T-helper 1 cell treated with Interleukin-12 subunit alpha and Interleukin-12 subunit beta and Interleukin-4 antibody, amounts not matched to agents 30 μg/mL and 1 μg/mL, for 36 hours (primary cell): Measurements from ENCODE around the gene CREB3L1.

Experiments
- H3K27ac Mint-ChIP-seq: one replicate; pipeline ENCODE4 v1.8.0; 2021; ENCODE audit warnings: mild to moderate bottlenecking, mixed read lengths
- H3K27me3 Mint-ChIP-seq: one replicate; pipeline ENCODE4 v1.8.0; 2021; ENCODE audit warnings: low read depth, mixed read lengths
- H3K36me3 Mint-ChIP-seq: one replicate; pipeline ENCODE4 v1.8.0; 2021; ENCODE audit warnings: low read depth, mixed read lengths
- H3K4me1 Mint-ChIP-seq: one replicate; pipeline ENCODE4 v1.8.0; 2021; ENCODE audit warnings: low read depth, mixed read lengths
- H3K4me3 Mint-ChIP-seq: one replicate; pipeline ENCODE4 v1.8.0; 2021; ENCODE audit warnings: mild to moderate bottlenecking, moderate library complexity, mixed read lengths
- H3K9me3 Mint-ChIP-seq: one replicate; pipeline ENCODE4 v1.8.0; 2021; ENCODE audit warnings: mixed read lengths

CREB3L1 gene

GRCh38 chr11:46352063-46352841 lies 74.8 kb downstream of the CREB3L1 start:
- Mint-ChIP-seq H3K27me3 (no peaks in the 10 kb centered on the region), H3K27ac (peak overlapping the region; percentile 68), H3K9me3 (no peaks in the 10 kb centered on the region), H3K4me3 (peak overlapping the region; percentile 81), H3K36me3 (peaks cover 19% of the 10 kb centered on the region), H3K4me1 (peaks cover 60% of the 10 kb centered on the region)

- Mint-ChIP-seq H3K4me1 (peaks cover 61% of the 10 kb centered on the region), H3K36me3 (peaks cover 19% of the 10 kb centered on the region), H3K27ac (no peak overlapping the region), H3K27me3 (no peaks in the 10 kb centered on the region), H3K9me3 (no peaks in the 10 kb centered on the region), H3K4me3 (peak overlapping the region; percentile 81)
Measured at GRCh38 chr11:46353698-46354097, 76.2 kb downstream of the CREB3L1 start.

GRCh38 chr11:46356924-46357482 lies 79.5 kb downstream of the CREB3L1 start:
- H3K36me3 Mint-ChIP-seq, result peaks cover 10% of the 10 kb centered on the region
- H3K27ac Mint-ChIP-seq, result no peak overlapping the region
- no peaks in the 10 kb centered on the region for H3K9me3 Mint-ChIP-seq
- no peaks in the 10 kb centered on the region for H3K27me3 Mint-ChIP-seq
- H3K4me1 Mint-ChIP-seq, result peaks cover 44% of the 10 kb centered on the region
- no peak overlapping the region for H3K4me3 Mint-ChIP-seq

DNA sequence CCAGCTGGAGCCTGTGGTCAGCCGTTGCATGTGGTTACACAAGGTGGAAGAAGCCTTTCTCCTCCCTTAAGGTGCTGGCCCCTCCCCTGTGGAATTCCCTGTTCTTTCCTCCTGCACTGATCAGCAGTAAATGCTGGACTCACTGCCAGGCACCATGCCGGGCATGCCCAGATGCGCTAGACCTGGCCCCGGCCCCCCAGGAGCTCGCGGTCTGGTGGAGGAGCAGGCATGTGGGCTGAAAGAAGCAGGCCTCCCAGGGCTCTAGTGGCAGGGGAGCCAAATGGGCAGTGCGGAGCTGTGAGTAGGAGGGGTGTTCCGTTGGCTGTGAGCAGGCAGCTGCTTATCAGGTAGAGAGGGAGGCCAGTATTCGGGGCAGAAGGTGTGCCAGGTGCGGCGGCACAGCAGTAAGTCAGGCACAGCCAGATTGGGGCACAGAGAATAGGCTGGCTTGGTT lies 80.0 kb downstream of the CREB3L1 start:
- Mint-ChIP-seq H3K4me1 (peaks cover 45% of the 10 kb centered on the region), H3K27ac (no peak overlapping the region), H3K4me3 (no peak overlapping the region)

DNA sequence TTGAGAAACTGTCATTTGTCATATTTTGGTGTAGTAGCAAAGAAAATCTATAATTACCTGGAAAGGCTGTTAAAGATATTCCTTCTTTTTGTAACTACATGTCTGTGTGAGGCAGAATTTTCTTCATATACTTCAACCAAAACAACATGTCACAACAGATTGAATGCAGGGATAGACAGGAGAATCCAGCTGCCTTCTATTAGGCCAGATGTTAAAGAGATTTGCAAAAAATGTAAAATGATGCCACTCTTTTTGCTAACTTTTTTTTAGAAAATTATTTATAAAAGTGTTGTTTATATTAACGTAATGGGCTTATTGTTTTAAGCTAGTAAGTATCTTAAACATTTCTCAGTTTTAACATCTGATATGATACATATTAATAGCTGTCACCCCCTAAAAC lies 82.5 kb downstream of the CREB3L1 start:
- Mint-ChIP-seq H3K36me3 (peaks cover 9% of the 10 kb centered on the region), H3K9me3 (no peaks in the 10 kb centered on the region), H3K4me3 (peak overlapping the region; percentile 28), H3K27ac (no peak overlapping the region), H3K4me1 (peaks cover 35% of the 10 kb centered on the region), H3K27me3 (no peaks in the 10 kb centered on the region)

More for the DNA sequence above, 80.0 kb downstream of the CREB3L1 start:
- H3K27me3 Mint-ChIP-seq, result no peaks in the 10 kb centered on the region
- H3K36me3 Mint-ChIP-seq, result peaks cover 10% of the 10 kb centered on the region
- no peaks in the 10 kb centered on the region for H3K9me3 Mint-ChIP-seq

- no peaks in the 10 kb centered on the region for H3K9me3 Mint-ChIP-seq
- peaks cover 9% of the 10 kb centered on the region for H3K36me3 Mint-ChIP-seq
- no peaks in the 10 kb centered on the region for H3K27me3 Mint-ChIP-seq
- H3K27ac Mint-ChIP-seq, result peak overlapping the region; percentile 89
- peak overlapping the region; percentile 66 for H3K4me3 Mint-ChIP-seq
- H3K4me1 Mint-ChIP-seq, result peaks cover 35% of the 10 kb centered on the region
Measured at GRCh38 chr11:46360878-46361277, 83.4 kb downstream of the CREB3L1 start.

- H3K27me3 Mint-ChIP-seq, result no peaks in the 10 kb centered on the region
- H3K4me3 Mint-ChIP-seq, result peak overlapping the region; percentile 66
- peak overlapping the region; percentile 89 for H3K27ac Mint-ChIP-seq
- peaks cover 7% of the 10 kb centered on the region for H3K36me3 Mint-ChIP-seq
- peaks cover 32% of the 10 kb centered on the region for H3K4me1 Mint-ChIP-seq
- no peaks in the 10 kb centered on the region for H3K9me3 Mint-ChIP-seq
Measured at GRCh38 chr11:46361283-46362155, 84.1 kb downstream of the CREB3L1 start.

DNA sequence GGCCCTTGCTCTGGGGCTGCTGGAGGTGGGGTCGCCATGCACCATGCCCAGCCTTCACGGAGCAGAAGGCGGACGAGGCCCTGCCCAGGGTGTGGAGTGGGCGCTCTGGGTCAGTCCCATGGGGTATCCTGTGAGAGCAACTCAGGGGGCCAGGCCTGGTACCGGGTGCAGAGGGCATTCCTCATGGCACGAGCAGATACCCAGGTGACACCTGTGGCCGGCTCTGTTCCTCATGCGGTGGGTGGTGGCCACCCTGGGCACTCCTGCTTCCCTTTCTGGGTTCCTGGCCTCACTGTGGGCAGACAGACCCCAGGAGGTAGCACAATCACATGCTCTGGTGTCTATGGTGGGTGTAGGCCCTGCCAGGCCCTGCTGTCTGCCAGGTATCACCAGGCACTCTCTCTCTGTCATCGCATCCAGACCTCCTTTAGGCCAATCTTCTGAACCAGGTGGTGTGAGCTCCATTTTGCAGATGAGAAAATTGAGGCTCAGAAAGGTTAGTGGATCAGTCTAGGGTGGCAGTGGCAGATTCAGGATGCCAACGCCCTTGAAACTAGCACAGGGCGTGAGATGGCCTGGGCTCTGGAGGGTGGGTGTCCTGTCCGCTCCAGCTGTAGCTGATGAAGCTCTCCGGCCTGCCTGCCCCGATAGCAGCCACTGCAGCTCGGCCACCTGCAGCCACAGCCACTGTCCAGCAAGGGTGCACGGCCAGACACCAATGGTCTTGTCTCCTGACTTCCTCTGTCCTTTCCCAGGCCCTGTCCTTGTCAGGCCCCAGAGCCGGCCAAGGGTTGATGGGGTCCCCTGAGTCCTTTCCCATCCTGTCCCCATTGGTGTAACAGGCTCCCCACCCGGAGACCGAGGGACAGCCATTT lies 84.9 kb downstream of the CREB3L1 start:
- Mint-ChIP-seq H3K27me3 (no peaks in the 10 kb centered on the region), H3K36me3 (peaks cover 3% of the 10 kb centered on the region), H3K9me3 (no peaks in the 10 kb centered on the region), H3K27ac (peak overlapping the region; percentile 31), H3K4me3 (peak overlapping the region; percentile 66), H3K4me1 (peaks cover 30% of the 10 kb centered on the region)

- Mint-ChIP-seq H3K4me3 (peak overlapping the region; percentile 25), H3K27ac (peak overlapping the region; percentile 31), H3K4me1 (peaks cover 27% of the 10 kb centered on the region), H3K9me3 (no peaks in the 10 kb centered on the region), H3K27me3 (no peaks in the 10 kb centered on the region), H3K36me3 (peaks cover 3% of the 10 kb centered on the region)
Measured at GRCh38 chr11:46363031-46363407, 85.6 kb downstream of the CREB3L1 start.

GRCh38 chr11:46363455-46364005 lies 86.1 kb downstream of the CREB3L1 start:
- H3K9me3 Mint-ChIP-seq, result no peaks in the 10 kb centered on the region
- H3K36me3 Mint-ChIP-seq, result peaks cover 3% of the 10 kb centered on the region
- no peak overlapping the region for H3K4me3 Mint-ChIP-seq
- no peak overlapping the region for H3K27ac Mint-ChIP-seq
- H3K4me1 Mint-ChIP-seq, result peaks cover 27% of the 10 kb centered on the region
- no peaks in the 10 kb centered on the region for H3K27me3 Mint-ChIP-seq

- peaks cover 27% of the 10 kb centered on the region for H3K4me1 Mint-ChIP-seq
- no peaks in the 10 kb centered on the region for H3K27me3 Mint-ChIP-seq
- peaks cover 5% of the 10 kb centered on the region for H3K36me3 Mint-ChIP-seq
- no peak overlapping the region for H3K4me3 Mint-ChIP-seq
- no peaks in the 10 kb centered on the region for H3K9me3 Mint-ChIP-seq
- H3K27ac Mint-ChIP-seq, result no peak overlapping the region
Measured at GRCh38 chr11:46364056-46364455, 86.6 kb downstream of the CREB3L1 start.

DNA sequence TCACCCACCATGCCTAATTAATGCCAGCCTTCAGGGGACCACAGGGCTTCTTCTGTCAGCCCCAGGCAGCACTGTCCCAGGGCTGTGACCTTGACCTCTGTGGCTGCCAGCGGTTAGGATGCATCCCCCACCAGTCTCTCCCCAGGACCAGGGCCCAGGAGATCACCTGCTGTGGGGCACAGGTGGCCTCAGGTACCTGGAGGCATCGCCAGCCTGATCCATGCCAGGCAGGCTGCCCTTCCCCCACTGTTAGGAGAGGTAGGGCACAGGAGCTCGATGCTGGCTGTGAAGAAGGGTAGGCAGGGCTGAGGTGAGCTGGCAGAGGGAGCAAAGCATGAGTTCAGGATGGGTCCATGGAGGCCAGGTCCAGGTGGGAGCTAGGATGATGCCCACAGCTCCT lies 87.3 kb downstream of the CREB3L1 start:
- no peak overlapping the region for H3K4me3 Mint-ChIP-seq
- H3K9me3 Mint-ChIP-seq, result no peaks in the 10 kb centered on the region
- peaks cover 27% of the 10 kb centered on the region for H3K4me1 Mint-ChIP-seq
- no peak overlapping the region for H3K27ac Mint-ChIP-seq
- H3K27me3 Mint-ChIP-seq, result no peaks in the 10 kb centered on the region
- H3K36me3 Mint-ChIP-seq, result peaks cover 10% of the 10 kb centered on the region

DNA sequence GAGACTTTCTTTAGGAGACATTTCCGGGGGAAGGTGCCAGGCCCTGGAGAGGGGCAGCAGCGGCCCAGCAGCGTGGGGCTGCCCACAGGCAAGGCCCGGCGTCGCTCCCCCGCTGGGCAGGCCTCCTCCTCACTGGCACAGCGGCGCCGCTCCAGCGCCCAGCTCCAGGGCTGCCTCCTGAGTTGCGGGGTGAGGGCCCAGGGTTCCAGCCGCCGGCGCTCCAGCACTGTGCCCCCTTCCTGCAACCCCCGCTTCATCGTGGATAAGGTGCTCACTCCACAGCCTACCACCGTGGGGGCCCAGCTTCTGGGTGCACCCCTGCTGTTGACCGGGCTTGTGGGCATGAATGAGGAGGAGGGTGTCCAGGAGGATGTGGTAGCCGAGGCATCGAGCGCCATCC lies 88.8 kb downstream of the CREB3L1 start:
- Mint-ChIP-seq H3K27ac (no peak overlapping the region), H3K4me3 (no peak overlapping the region), H3K9me3 (no peaks in the 10 kb centered on the region), H3K36me3 (peaks cover 12% of the 10 kb centered on the region), H3K27me3 (no peaks in the 10 kb centered on the region), H3K4me1 (peaks cover 21% of the 10 kb centered on the region)
